ENCODE measurements around the gene RAB44.
"Not testable (repeated sequence)": the region's sequence is repeated elsewhere in the genome, so short reads cannot be mapped to it uniquely, and the experiment has no call there.

RAB44 gene

GRCh38 chr6:36697481-36697903 is at the start of gene RAB44:
Gene RAB44 (plus strand): TSS chr6:36697826. CDS start chr6:36704236, 6,410 bp downstream.
- DNase-seq = no peak

GRCh38 chr6:36649086-36649485 is 48.5 kb upstream of the RAB44 start:
- DNase-seq = no peak

- DNase-seq = no peak
These were observed 47.7 kb upstream of the RAB44 start for GRCh38 chr6:36649701-36650484.

- no peak for DNase-seq
These were observed 46.7 kb upstream of the RAB44 start for GRCh38 chr6:36650848-36651478.

GRCh38 chr6:36651659-36652379 is 45.8 kb upstream of the RAB44 start:
- DNase-seq = no peak

GRCh38 chr6:36654469-36654868 is 43.2 kb upstream of the RAB44 start:
- DNase-seq = not testable (repeated sequence)

GRCh38 chr6:36655085-36655724 is 42.4 kb upstream of the RAB44 start:
- DNase-seq = no peak

GRCh38 chr6:36656441-36656840 is 41.2 kb upstream of the RAB44 start:
- DNase-seq = no peak

- DNase-seq = no peak
These were observed 40.4 kb upstream of the RAB44 start for GRCh38 chr6:36657271-36657670.

- no peak for DNase-seq
These were observed 39.6 kb upstream of the RAB44 start for GRCh38 chr6:36657942-36658544.

- DNase-seq = no peak
These were observed 38.4 kb upstream of the RAB44 start for GRCh38 chr6:36659271-36659670.

GRCh38 chr6:36660771-36661471 is 36.7 kb upstream of the RAB44 start:
- DNase-seq = no peak

GRCh38 chr6:36662380-36662779 is 35.2 kb upstream of the RAB44 start:
- no peak for DNase-seq

- DNase-seq = no peak
These were observed 34.8 kb upstream of the RAB44 start for GRCh38 chr6:36662827-36663256.

GRCh38 chr6:36663504-36664446 is 33.9 kb upstream of the RAB44 start:
- no peak for DNase-seq

- DNase-seq = no peak
These were observed 32.4 kb upstream of the RAB44 start for GRCh38 chr6:36665180-36665579.

GRCh38 chr6:36666287-36666686 is 31.3 kb upstream of the RAB44 start:
- DNase-seq = no peak

GRCh38 chr6:36666826-36667591 is 30.6 kb upstream of the RAB44 start:
- no peak for DNase-seq

GRCh38 chr6:36668591-36668990 is 29.0 kb upstream of the RAB44 start:
- no peak for DNase-seq

- DNase-seq = no peak
These were observed 28.6 kb upstream of the RAB44 start for GRCh38 chr6:36669002-36669401.

Data from stimulated activated CD4-positive, alpha-beta T cell treated with anti-CD3 and anti-CD28 coated beads, Interleukin-15, amount 100 ng/mL, for 24 hours (primary cell).